ENCODE measurements around the gene DUSP11.

- TF ChIP-seq EGR1 (IDR thresholded peaks at IDR 0.05; ENCODE audit: low read depth in 2 of 2) (no peak), CTCF (IDR thresholded peaks at IDR 0.05; ENCODE audit: low read depth, low read length, missing input control) (no peak), REST (IDR thresholded peaks at IDR 0.05) (no peak), GABPA (IDR thresholded peaks at IDR 0.05 in 1 of 2, conservative IDR thresholded peaks at IDR 0.05 in 1 of 2) (no peak), TAF1 (conservative IDR thresholded peaks at IDR 0.05) (no peak), FOXA1 (IDR thresholded peaks at IDR 0.05) (no peak), SP1 (IDR thresholded peaks at IDR 0.05) (no peak), FOXA2 (IDR thresholded peaks at IDR 0.05) (no peak), NR2F2 (IDR thresholded peaks at IDR 0.05) (no peak), RXRA (IDR thresholded peaks at IDR 0.05) (no peak), JUND (IDR thresholded peaks at IDR 0.05) (no peak), RAD21 (IDR thresholded peaks at IDR 0.05) (peak in 1 of 2 donors; percentile 11), ZBTB33 (IDR thresholded peaks at IDR 0.05) (no peak)
These were observed 63.2 kb downstream of the DUSP11 start for GRCh38 chr2:73716543-73717250.
